GM18498 (cell line): ENCODE measurements around the gene LDLRAD3.
A peak's percentile ranks its signal among the peaks of the same experiment; 100 is the strongest.

Experiments
- ATAC-seq: cut with Tn5 transposase; IDR thresholded peaks from one replicate; pipeline ENCODE4 v1.9.1; 2021; ENCODE audit warnings: mild to moderate bottlenecking, moderate library complexity; ENCODE audit not compliant: unreplicated experiment

Gene LDLRAD3

DNA sequence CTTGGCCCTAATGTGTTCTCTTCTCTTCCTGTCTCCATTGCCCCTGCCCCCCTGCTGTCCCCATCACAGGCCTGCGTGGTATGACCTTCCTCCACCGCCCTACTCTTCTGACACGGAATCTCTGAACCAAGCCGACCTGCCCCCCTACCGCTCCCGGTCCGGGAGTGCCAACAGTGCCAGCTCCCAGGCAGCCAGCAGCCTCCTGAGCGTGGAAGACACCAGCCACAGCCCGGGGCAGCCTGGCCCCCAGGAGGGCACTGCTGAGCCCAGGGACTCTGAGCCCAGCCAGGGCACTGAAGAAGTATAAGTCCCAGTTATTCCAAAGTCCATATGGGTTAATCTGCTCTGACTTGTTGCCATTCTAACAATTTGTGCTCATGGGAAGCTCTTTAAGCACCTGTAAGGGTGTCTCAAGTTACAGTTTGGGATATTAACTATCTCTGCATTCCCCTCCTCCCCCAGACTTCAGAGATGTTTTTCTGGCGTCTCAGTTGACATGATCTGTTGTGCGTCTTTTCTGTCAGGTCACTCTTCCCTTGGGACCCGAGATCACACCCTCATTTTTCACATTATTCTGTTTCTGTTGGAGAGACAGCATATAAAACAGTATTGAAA lies 285.3 kb downstream of the LDLRAD3 start:
- ATAC-seq, result no peak

- no peak for ATAC-seq
Measured at GRCh38 chr11:36230779-36231699, 287.2 kb downstream of the LDLRAD3 start.

DNA sequence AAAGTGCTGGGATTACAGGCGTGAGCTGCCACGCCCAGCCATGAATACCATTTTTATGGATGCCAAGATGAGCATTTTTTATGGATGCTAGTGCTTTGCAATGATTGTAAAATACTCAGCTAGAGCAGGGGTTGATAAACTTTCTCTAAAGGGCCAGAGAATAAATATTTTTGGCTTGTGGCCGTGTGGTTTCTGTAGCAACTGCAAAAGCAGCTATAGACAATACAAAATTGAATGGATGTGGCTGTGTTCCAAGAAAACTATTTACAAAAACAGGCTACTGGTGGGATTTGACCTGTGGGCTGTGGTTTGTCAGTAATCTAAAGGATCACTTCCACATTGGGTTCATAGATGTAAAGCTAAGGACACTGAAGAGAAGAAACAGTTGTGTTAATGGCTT lies 289.3 kb downstream of the LDLRAD3 start:
- no peak for ATAC-seq

DNA sequence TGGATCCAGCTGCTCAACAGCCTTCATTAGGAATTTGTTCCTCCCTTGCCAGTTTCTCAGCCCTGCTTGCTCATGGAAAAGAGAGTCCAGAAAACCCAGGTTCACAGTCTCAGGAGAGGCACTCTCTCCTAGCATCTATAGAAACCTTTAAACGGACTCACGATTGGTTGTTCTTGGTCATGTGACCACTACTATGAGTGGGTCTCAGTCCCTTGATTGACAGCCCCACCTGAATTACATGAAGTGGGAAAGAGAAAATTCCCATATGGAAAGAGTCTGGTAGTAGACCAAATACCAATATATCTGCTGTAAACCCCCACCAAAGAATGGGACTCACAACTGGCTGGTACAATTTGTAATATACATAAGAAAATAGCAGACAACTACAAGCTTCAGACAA lies 291.0 kb downstream of the LDLRAD3 start:
- no peak for ATAC-seq

DNA sequence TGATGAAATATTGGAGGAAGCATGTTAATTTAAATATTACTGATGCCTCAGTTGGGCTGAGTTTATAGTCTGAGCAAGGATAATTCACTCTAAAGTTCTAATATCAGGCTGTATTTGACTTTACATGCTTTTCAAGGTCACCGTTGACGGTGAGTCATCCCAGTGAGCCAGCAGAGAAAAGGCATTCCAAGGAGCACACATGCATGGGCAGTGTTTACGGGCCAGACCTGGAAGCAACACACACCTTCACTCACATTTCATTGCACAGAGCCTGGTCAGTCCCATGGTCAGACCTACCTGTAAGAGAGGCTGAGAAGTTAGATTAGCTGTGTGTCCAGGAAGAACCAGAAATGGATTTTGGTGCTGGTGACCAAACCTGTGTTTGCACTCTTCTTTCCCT lies 291.9 kb downstream of the LDLRAD3 start:
- no peak for ATAC-seq

DNA sequence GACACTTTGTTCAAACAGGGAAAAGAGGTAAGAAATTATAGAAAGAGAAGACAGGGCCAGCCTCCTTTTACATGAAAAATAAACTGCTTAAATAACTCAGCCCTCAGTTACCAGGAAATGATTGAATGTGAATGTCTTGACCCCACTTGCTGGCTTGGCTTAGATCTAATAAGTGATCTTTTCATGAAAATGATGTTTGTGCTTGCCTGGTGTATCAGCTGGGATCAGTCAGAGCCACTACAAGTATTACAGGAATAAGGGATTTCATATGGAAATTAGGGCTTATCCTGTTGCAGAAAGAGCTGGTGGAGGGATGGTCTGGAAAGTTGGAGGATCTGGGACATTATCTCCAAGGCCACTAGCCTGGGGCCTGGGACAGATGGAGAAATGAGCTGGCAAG lies 293.5 kb downstream of the LDLRAD3 start:
- no peak for ATAC-seq

GRCh38 chr11:36238036-36238631 lies 294.3 kb downstream of the LDLRAD3 start:
- ATAC-seq, result no peak

- no peak for ATAC-seq
Measured at GRCh38 chr11:36238881-36239280, 295.0 kb downstream of the LDLRAD3 start.

DNA sequence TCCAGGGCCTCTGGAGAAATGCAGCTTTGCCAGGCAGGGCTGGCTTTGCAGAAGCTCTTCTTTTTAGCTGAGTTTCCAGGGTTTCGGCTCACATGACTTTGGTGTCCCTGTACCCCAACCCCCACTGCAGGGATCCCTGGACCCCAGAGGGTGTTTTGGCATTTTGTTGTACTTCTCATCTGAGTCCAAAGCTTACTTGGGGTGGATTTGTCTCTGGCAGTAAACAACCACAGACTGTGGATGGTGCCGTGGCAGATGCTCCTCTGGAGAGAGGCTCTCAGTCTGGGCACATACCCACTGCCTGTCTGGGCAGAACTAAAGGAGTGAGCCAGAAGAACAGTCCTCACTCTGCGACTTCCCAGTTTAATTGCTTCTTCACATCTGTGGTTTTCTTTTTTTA lies 295.8 kb downstream of the LDLRAD3 start:
- no peak for ATAC-seq

DNA sequence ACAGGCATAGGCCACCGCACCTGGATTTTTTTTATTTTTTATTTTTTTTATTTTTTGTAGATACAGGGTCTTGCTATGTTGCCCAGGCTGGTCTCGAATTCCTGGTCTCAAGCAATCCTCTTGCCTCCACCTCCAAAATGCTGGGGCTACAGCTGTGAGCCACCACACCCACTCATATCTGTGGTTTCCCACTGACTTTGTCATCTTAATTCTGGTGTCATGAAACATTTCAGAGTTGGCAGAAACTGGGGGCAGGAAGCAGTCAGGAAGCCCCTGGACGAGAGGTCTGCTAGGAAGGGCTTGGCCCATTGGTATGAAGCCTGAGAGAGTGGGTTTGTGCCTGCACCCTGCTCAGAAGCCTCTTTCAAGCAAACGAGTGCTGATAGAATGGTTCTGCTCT lies 296.3 kb downstream of the LDLRAD3 start:
- ATAC-seq, result no peak

GRCh38 chr11:36240801-36241200 lies 296.9 kb downstream of the LDLRAD3 start:
- ATAC-seq, result no peak

DNA sequence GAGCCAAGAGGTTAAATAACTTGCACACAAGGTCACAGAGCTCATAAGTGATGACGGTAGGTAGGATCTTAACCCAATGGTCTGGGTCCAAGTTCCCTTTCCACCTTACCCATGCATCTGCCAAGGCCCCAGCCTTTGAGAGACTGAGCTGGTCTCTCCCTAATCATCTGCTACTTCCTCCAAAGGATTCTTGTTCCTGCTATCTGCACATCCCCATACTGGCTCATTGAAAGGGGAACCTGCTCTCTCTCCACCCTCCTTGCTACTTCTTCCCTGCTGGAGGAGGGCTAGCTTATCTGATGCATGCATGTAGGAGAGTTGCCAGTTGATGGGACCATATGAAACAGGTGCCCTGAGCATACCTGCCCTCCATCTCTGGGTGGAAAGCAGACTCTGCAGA lies 297.6 kb downstream of the LDLRAD3 start:
- ATAC-seq, result no peak

DNA sequence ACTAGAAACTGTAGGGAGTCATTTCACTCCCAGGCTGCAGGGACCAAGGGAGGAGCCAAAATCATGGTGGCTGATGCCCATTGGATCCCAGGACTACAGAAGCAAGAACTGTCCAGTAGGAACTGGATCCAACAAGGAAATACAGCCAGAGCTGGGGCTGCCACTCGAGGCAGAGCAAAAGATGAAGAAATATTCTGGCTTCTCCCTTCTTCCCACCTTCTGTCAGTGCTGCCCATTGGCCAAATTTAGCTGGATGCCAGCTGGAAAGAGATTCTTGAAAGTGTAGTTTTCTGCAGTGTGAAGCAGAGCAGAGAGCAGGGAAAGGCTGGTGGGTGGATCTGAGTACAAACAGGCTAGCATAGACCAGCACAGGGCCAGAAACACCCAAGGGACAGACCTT lies 299.8 kb downstream of the LDLRAD3 start:
- no peak for ATAC-seq

GRCh38 chr11:36247493-36247892 lies 303.6 kb downstream of the LDLRAD3 start:
- ATAC-seq, result no peak

DNA sequence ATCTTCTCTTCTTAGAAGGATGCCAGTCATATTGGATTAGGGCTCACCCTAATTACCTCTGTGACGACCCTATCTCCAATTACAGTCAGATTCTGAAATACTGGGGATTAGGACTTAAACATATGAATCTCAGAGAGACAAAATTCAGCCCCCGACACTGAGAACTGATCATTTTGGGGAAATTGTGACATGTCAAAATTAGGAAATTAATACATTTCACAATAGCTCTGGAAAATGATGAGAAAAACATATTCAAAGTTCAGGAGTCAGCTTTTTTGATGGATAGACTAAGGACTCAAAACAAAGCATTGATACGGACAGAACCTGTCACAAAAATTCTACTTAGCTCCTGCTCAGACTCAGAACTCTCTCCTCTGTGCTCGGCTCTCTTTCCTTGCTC lies 304.6 kb downstream of the LDLRAD3 start:
- ATAC-seq, result no peak

DNA sequence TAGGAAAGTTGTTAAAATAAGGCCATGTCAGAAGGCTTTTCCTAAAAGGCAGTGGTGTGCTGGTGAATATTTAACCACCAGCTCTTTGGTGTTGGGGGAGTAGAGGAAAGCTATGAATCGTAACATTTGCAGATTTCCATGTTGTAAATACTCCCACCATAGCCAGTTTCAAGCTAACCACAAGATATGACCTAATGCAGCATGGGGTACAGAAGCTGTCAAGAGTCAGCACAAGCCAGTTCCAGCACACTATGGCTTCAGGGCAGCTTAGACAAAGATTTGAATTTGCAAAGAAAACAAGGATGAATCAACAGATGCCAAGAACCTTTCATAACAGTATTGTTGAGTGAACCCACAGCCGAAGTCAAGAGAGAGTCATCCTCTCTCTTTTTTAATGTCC lies 305.4 kb downstream of the LDLRAD3 start:
- no peak for ATAC-seq

GRCh38 chr11:36251823-36252222 lies 308.0 kb downstream of the LDLRAD3 start:
- no peak for ATAC-seq

DNA sequence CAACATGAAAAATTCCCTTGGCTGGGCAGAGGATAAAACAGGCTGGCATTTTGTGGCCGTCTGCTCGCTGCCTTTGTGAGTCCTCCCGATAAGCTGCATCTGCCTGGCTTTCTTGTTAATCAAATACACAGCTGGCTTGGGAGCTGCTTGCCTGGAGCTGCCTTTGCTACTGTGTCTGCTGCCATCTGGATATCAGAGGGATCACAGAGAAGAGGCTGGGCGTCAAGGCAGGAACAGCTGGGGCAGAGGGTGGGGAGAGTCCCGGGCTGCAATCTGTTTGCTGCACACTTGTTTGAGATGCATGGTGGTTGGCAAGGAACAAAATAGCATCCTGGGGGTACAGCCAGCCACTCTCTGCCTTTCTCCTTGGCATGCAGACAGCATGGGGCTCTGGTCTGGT lies 309.4 kb downstream of the LDLRAD3 start:
- no peak for ATAC-seq

DNA sequence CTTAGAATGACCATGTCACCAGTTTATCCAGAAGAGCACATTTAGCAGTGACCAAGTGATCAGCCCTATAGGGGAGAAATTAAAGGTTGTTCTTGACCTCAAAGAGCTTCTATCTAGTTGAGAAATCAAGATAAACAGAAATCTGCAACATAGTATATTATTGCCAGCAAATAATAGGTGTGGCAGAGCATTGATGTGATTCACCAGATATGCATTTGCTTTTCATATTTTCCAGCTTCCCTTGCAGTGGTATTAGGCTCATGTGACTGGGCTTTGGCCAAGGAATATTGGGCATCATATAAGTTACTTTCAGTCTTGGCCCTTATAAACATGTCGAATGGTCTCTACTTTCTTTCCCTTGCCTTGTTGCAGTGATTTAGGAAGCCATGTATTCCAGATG lies 310.9 kb downstream of the LDLRAD3 start:
- ATAC-seq, result no peak

GRCh38 chr11:36257351-36257750 lies 313.5 kb downstream of the LDLRAD3 start:
- no peak for ATAC-seq

GRCh38 chr11:36258730-36259360 lies 315.0 kb downstream of the LDLRAD3 start:
- ATAC-seq, result peak; percentile 67

DNA sequence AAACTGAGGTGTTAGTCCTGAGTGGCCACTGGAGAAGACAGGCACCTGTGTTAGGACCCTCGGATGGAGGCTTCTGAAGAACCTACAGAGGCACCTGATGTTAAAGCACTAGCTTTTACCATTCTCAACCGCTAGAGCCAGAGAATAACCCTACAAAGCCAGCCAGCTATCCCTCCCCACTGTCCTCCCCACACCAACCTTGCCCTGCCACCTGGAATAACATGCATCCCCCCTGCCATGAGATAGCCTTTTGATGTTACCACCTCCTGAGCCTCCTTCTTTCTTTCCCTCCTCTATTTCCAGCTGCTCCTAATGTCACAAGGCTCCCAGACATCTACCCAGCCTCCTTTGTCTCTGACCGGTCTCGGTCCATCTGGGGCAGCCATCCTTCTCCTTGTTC lies 317.2 kb downstream of the LDLRAD3 start:
- no peak for ATAC-seq
